Measurements from ENCODE around the gene NBEA.
"Not testable (repeated sequence)": the region's sequence is repeated elsewhere in the genome, so short reads cannot be mapped to it uniquely, and the experiment has no call there.

Gene NBEA

DNA sequence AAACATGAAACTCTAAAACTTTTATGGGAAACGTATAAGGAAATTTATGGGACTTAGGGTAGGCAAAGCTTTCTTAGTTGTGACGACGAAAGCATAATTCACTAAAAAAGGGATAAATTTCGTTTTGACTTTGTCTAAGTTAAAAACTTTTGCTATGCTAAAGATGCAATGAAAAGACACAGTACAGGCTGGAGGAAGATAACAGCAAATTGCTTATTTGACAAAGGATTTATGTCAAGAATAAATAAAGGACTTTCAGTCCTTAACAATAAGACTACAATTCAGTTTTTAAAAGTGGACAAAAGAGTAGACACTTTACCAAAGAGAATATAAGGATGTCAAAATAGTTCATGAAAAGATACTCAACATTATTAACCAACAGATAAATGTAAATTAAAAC lies 150.2 kb downstream of the NBEA start:
- no peak overlapping the region for H3K27ac ChIP-seq (ENCODE audit: low read depth, low read length)
- H3K9me3 ChIP-seq (ENCODE audit: control insufficient read depth, insufficient read depth, low read depth, low read length), result no peaks in the 10 kb centered on the region
- H3K27me3 ChIP-seq (ENCODE audit: control insufficient read depth, insufficient read depth, low read length), result no peaks in the 10 kb centered on the region

DNA sequence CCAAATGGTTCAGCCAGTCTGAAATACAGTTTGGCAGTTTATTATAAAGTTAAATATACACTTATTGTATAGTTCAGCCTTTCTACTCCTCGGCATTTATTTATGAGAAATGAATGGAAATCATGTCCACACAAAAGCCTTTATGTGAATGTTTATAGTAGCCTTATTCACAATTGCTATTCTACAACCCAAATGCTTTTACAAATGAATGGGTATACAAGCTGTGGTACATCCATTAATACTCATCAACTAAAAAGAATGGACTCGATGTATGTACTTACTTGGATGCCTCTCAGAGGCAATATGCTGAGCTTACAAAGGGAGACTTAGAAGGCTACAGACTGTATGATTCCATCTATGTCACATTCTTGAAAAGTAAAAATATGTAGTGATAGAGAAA lies 150.7 kb downstream of the NBEA start:
- H3K4me1 ChIP-seq (ENCODE audit: control insufficient read depth, insufficient read depth, low read length), result no peaks in the 10 kb centered on the region
- H3K36me3 ChIP-seq (ENCODE audit: control insufficient read depth, insufficient read depth, low read length), result no peaks in the 10 kb centered on the region
- H3K9ac ChIP-seq (ENCODE audit: low read length), result no peak overlapping the region
- H3K4me3 ChIP-seq (ENCODE audit: low read depth, low read length), result no peak overlapping the region
- H3K27me3 ChIP-seq (ENCODE audit: control insufficient read depth, insufficient read depth, low read length), result no peaks in the 10 kb centered on the region
- no peaks in the 10 kb centered on the region for H3K9me3 ChIP-seq (ENCODE audit: control insufficient read depth, insufficient read depth, low read depth, low read length)
- no peak overlapping the region for H3K27ac ChIP-seq (ENCODE audit: low read depth, low read length)

More for the DNA sequence above, 150.2 kb downstream of the NBEA start:
- no peaks in the 10 kb centered on the region for H3K36me3 ChIP-seq (ENCODE audit: control insufficient read depth, insufficient read depth, low read length)
- H3K9ac ChIP-seq (ENCODE audit: low read length), result no peak overlapping the region
- H3K4me3 ChIP-seq (ENCODE audit: low read depth, low read length), result no peak overlapping the region
- H3K4me1 ChIP-seq (ENCODE audit: control insufficient read depth, insufficient read depth, low read length), result no peaks in the 10 kb centered on the region

DNA sequence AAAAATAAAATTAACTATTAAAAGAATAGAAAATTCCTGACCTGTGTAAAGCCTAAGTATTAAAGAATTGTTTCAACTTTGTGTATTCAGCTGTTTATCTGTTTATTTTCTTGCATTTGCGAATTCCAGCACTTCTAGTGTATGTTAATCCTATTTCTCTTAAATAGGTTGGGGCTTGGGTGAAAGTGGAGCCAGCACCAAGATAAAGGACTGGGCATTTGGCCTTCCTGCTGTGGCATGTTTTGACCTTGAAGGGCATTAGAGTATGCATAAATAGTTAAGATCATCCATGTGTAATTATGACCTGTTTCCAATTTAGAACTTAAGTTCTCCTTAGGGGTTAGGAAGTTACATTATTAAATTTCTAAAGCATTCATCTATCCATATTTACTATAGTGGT lies 151.3 kb downstream of the NBEA start:
- Histone ChIP-seq H3K36me3 (ENCODE audit: control insufficient read depth, insufficient read depth, low read length) (no peaks in the 10 kb centered on the region), H3K4me1 (ENCODE audit: control insufficient read depth, insufficient read depth, low read length) (no peaks in the 10 kb centered on the region), H3K4me3 (ENCODE audit: low read depth, low read length) (no peak overlapping the region), H3K27me3 (ENCODE audit: control insufficient read depth, insufficient read depth, low read length) (no peaks in the 10 kb centered on the region), H3K9ac (ENCODE audit: low read length) (no peak overlapping the region), H3K9me3 (ENCODE audit: control insufficient read depth, insufficient read depth, low read depth, low read length) (no peaks in the 10 kb centered on the region), H3K27ac (ENCODE audit: low read depth, low read length) (no peak overlapping the region)

DNA sequence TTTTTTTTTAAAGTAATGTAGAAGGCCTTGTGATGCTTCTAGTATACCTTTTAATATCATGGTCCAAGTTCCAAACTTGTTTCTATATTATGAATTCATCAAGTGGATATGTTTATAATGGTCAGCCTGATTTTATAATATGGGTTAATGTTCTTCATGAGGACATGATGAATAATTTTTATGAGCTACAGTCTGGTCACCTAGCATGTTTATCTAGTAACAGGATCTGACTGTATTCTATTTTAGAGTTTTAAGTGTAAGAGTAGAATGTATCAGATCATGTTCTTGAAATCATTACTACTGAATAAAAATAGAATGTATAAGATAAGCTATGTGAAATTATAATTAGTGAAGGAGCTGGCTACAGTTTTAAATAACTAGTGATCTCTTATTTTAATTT lies 164.7 kb downstream of the NBEA start:
- H3K9ac ChIP-seq (ENCODE audit: low read length); H3K9me3 ChIP-seq (ENCODE audit: control insufficient read depth, insufficient read depth, low read depth, low read length); H3K4me3 ChIP-seq (ENCODE audit: low read depth, low read length); H3K27me3 ChIP-seq (ENCODE audit: control insufficient read depth, insufficient read depth, low read length); H3K4me1 ChIP-seq (ENCODE audit: control insufficient read depth, insufficient read depth, low read length); H3K36me3 ChIP-seq (ENCODE audit: control insufficient read depth, insufficient read depth, low read length); H3K27ac ChIP-seq (ENCODE audit: low read depth, low read length): not testable (repeated sequence)

DNA sequence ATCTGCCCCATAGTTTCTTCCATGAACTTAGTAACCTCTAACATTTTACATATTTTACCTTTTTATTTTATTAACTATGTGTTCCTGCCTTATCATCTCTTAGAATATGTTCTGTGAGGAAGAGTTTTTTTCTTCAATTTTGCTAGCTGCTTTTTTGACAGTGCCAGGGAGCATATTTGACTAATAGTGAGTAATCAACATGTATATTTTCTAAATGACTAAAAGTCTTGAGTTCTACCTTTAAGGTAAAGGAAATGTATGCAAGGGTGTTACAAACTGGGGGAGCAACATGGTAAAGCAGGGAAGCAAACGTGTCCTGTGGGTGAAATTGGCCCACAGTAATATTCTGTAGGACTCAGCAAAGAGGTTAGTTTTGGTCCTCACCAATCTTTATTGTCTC lies 165.5 kb downstream of the NBEA start:
- no peaks in the 10 kb centered on the region for H3K36me3 ChIP-seq (ENCODE audit: control insufficient read depth, insufficient read depth, low read length)
- no peaks in the 10 kb centered on the region for H3K27me3 ChIP-seq (ENCODE audit: control insufficient read depth, insufficient read depth, low read length)
- H3K9me3 ChIP-seq (ENCODE audit: control insufficient read depth, insufficient read depth, low read depth, low read length), result no peaks in the 10 kb centered on the region
- H3K4me3 ChIP-seq (ENCODE audit: low read depth, low read length), result no peak overlapping the region
- no peak overlapping the region for H3K27ac ChIP-seq (ENCODE audit: low read depth, low read length)
- no peak overlapping the region for H3K9ac ChIP-seq (ENCODE audit: low read length)
- no peaks in the 10 kb centered on the region for H3K4me1 ChIP-seq (ENCODE audit: control insufficient read depth, insufficient read depth, low read length)

DNA sequence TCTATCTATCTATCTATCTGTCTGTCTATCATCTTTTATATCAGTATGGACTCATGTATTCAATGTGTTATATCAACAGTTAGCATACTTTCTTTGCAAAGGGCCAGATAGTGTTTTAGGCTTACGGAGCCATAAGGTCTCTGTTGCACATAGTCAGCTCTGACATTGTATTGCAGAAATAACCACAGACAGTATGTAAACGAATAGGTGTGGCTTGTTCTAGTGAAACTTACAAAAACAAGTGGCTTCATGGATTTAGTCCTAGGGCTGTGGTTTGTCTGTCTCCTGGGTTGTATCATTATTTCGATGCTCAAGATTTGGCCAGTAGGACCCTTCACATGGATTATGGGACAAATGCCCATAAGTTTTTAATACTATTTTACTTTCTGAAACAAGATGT lies 171.5 kb downstream of the NBEA start:
- H3K9ac ChIP-seq (ENCODE audit: low read length); H3K36me3 ChIP-seq (ENCODE audit: control insufficient read depth, insufficient read depth, low read length); H3K9me3 ChIP-seq (ENCODE audit: control insufficient read depth, insufficient read depth, low read depth, low read length); H3K27ac ChIP-seq (ENCODE audit: low read depth, low read length); H3K4me3 ChIP-seq (ENCODE audit: low read depth, low read length); H3K4me1 ChIP-seq (ENCODE audit: control insufficient read depth, insufficient read depth, low read length); H3K27me3 ChIP-seq (ENCODE audit: control insufficient read depth, insufficient read depth, low read length): not testable (repeated sequence)

DNA sequence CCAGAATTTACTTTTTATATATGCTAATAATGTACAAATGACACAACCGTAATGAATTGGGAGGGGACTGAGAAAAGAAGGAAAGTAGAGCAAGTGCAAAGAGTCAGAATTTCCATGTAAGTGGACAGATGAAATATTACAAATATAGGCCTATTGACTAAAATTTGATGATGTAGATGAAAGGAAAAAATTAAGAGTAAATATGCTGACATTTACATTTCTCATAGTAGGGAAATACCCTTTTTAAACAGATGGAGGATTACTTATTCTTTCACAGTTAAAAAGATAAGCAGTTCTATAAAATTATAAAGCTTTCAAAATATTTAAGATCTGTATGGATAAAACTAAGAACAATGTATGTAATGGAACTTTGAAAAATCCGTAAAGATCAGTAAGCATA lies 185.4 kb downstream of the NBEA start:
- H3K9ac ChIP-seq (ENCODE audit: low read length), result no peak overlapping the region
- no peaks in the 10 kb centered on the region for H3K27me3 ChIP-seq (ENCODE audit: control insufficient read depth, insufficient read depth, low read length)
- no peaks in the 10 kb centered on the region for H3K36me3 ChIP-seq (ENCODE audit: control insufficient read depth, insufficient read depth, low read length)
- no peak overlapping the region for H3K27ac ChIP-seq (ENCODE audit: low read depth, low read length)
- no peaks in the 10 kb centered on the region for H3K9me3 ChIP-seq (ENCODE audit: control insufficient read depth, insufficient read depth, low read depth, low read length)
- H3K4me1 ChIP-seq (ENCODE audit: control insufficient read depth, insufficient read depth, low read length), result no peaks in the 10 kb centered on the region
- H3K4me3 ChIP-seq (ENCODE audit: low read depth, low read length), result no peak overlapping the region

DNA sequence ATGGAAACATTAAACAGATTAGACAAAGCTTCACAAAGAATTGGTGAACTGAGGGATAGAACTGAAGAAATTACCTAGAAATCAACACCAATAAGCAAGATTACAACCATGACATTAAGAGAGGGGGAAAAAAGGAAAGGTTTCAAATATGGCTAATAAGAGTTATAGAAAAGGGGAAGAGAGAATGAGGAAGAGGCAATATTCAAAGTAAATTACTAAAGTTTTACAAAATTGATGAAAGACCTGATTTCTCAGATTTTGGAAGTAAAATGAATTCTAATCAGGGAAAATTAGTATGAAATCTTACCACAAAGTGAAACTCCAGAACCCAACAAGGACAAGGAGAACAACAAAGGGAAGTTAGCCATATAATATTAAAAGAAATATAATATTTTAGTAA lies 187.4 kb downstream of the NBEA start:
- H3K36me3 ChIP-seq (ENCODE audit: control insufficient read depth, insufficient read depth, low read length), result no peaks in the 10 kb centered on the region
- no peak overlapping the region for H3K27ac ChIP-seq (ENCODE audit: low read depth, low read length)
- H3K4me3 ChIP-seq (ENCODE audit: low read depth, low read length), result no peak overlapping the region
- no peaks in the 10 kb centered on the region for H3K9me3 ChIP-seq (ENCODE audit: control insufficient read depth, insufficient read depth, low read depth, low read length)
- H3K9ac ChIP-seq (ENCODE audit: low read length), result no peak overlapping the region
- no peaks in the 10 kb centered on the region for H3K4me1 ChIP-seq (ENCODE audit: control insufficient read depth, insufficient read depth, low read length)
- no peaks in the 10 kb centered on the region for H3K27me3 ChIP-seq (ENCODE audit: control insufficient read depth, insufficient read depth, low read length)

DNA sequence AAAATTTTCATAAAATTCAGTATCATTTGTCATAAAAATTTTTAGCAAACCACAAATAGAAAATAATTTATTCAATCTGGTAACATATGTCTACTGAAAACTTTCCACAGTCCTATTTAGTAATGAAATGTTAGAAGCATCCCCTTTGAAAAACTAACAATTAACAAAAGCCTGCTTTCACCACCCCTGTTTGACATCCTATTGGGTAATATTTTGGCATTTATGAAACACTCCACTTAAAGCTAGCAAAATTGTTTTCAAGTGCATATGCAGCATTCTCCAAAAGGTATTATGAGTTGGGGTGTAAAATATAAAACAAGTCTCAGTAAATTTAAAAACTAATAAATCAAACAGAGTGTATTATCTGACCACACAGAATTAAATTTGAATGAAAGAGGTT lies 189.4 kb downstream of the NBEA start:
- no peaks in the 10 kb centered on the region for H3K4me1 ChIP-seq (ENCODE audit: control insufficient read depth, insufficient read depth, low read length)
- no peak overlapping the region for H3K27ac ChIP-seq (ENCODE audit: low read depth, low read length)
- no peak overlapping the region for H3K9ac ChIP-seq (ENCODE audit: low read length)
- H3K36me3 ChIP-seq (ENCODE audit: control insufficient read depth, insufficient read depth, low read length), result no peaks in the 10 kb centered on the region
- H3K9me3 ChIP-seq (ENCODE audit: control insufficient read depth, insufficient read depth, low read depth, low read length), result no peaks in the 10 kb centered on the region
- no peak overlapping the region for H3K4me3 ChIP-seq (ENCODE audit: low read depth, low read length)
- no peaks in the 10 kb centered on the region for H3K27me3 ChIP-seq (ENCODE audit: control insufficient read depth, insufficient read depth, low read length)

DNA sequence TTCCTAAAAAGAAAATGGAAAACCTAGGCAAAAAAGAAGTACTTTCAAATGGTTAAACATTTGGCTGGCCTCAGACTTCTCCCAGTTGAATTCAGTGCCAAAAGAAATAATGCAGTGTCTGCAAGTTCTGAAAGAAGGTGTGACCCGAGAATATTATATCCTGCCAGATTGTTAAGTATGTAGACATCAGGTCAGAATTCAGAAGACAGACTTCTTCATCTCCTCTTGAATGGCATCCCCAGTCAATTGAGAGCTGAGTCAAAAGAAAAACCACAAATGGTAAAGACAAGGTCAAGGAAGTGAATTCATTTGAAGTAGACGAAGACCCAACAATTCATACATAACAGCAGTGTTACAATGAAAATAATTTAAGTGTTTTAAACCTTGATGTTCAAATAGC lies 194.5 kb downstream of the NBEA start:
- Histone ChIP-seq H3K4me3 (ENCODE audit: low read depth, low read length) (no peak overlapping the region), H3K4me1 (ENCODE audit: control insufficient read depth, insufficient read depth, low read length) (no peaks in the 10 kb centered on the region), H3K36me3 (ENCODE audit: control insufficient read depth, insufficient read depth, low read length) (no peaks in the 10 kb centered on the region), H3K27ac (ENCODE audit: low read depth, low read length) (no peak overlapping the region), H3K9ac (ENCODE audit: low read length) (no peak overlapping the region), H3K27me3 (ENCODE audit: control insufficient read depth, insufficient read depth, low read length) (no peaks in the 10 kb centered on the region), H3K9me3 (ENCODE audit: control insufficient read depth, insufficient read depth, low read depth, low read length) (no peaks in the 10 kb centered on the region)

DNA sequence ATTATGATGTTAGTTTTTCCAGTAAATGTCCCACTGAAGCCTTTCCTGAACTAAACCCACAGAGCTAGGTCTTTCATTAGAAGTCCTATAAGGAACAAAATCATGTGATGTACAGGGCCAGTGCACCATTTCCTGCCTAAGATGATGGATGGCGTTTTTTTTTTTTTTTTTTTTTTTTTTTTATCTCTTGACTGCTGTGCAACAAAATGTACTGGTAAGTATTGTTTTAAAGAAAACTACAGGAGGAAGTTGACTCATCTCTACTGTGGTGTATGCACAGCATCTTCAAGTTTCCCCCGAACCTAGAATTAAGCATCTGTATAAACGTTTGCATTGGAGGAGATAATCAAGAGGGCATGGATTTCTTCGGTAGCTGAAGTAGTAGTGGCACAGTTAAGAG lies 197.5 kb downstream of the NBEA start:
- Histone ChIP-seq H3K4me3 (ENCODE audit: low read depth, low read length) (no peak overlapping the region), H3K9ac (ENCODE audit: low read length) (no peak overlapping the region), H3K27me3 (ENCODE audit: control insufficient read depth, insufficient read depth, low read length) (no peaks in the 10 kb centered on the region)

DNA sequence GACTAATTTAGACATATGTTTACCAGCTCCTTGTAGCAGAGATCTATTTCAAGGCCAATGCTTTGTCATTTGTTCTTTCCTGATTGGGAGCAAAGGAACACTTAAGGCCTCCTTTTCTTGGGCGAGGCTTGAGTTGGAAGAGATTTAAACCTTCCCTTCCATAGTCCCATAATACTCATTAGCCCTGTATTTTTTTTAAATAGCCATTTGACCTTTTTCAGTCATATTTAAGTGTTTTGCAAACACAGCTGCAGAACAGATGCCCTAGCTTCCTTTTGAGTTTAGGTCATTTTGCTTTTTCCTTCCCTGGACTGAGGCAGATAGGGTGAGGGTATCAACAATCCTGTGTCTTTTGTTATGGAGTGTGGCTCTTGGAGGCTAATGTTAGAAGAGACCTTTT lies 198.3 kb downstream of the NBEA start:
- no peaks in the 10 kb centered on the region for H3K36me3 ChIP-seq (ENCODE audit: control insufficient read depth, insufficient read depth, low read length)
- no peak overlapping the region for H3K9ac ChIP-seq (ENCODE audit: low read length)
- no peak overlapping the region for H3K4me3 ChIP-seq (ENCODE audit: low read depth, low read length)
- no peaks in the 10 kb centered on the region for H3K4me1 ChIP-seq (ENCODE audit: control insufficient read depth, insufficient read depth, low read length)
- H3K27me3 ChIP-seq (ENCODE audit: control insufficient read depth, insufficient read depth, low read length), result no peaks in the 10 kb centered on the region
- no peak overlapping the region for H3K27ac ChIP-seq (ENCODE audit: low read depth, low read length)
- no peaks in the 10 kb centered on the region for H3K9me3 ChIP-seq (ENCODE audit: control insufficient read depth, insufficient read depth, low read depth, low read length)

More for the DNA sequence above, 197.5 kb downstream of the NBEA start:
- H3K9me3 ChIP-seq (ENCODE audit: control insufficient read depth, insufficient read depth, low read depth, low read length), result no peaks in the 10 kb centered on the region
- no peak overlapping the region for H3K27ac ChIP-seq (ENCODE audit: low read depth, low read length)
- H3K36me3 ChIP-seq (ENCODE audit: control insufficient read depth, insufficient read depth, low read length), result no peaks in the 10 kb centered on the region
- H3K4me1 ChIP-seq (ENCODE audit: control insufficient read depth, insufficient read depth, low read length), result no peaks in the 10 kb centered on the region
